Stimulated activated CD8-positive, alpha-beta memory T cell treated with anti-CD3 and anti-CD28 coated beads, Interleukin-4, amount 100 ng/mL, for 24 hours (primary cell): ENCODE measurements around the gene BDH2.
A peak's percentile ranks its signal among the peaks of the same experiment; 100 is the strongest.

Source experiments
- DNase-seq: peaks from one replicate; pipeline ENCODE4 v3.0.0-alpha.2; 2020; ENCODE audit warnings: low read depth

The BDH2 gene

GRCh38 chr4:103079621-103080020, 20.0 kb downstream of the BDH2 start:
- DNase-seq: no peak

- no peak for DNase-seq
These were observed 22.8 kb downstream of the BDH2 start, which contains the start of gene SLC9B2 for GRCh38 chr4:103076747-103077347. Gene SLC9B2 (minus strand): TSS chr4:103076761. CDS start chr4:103067550, 9,211 bp downstream.

DNA sequence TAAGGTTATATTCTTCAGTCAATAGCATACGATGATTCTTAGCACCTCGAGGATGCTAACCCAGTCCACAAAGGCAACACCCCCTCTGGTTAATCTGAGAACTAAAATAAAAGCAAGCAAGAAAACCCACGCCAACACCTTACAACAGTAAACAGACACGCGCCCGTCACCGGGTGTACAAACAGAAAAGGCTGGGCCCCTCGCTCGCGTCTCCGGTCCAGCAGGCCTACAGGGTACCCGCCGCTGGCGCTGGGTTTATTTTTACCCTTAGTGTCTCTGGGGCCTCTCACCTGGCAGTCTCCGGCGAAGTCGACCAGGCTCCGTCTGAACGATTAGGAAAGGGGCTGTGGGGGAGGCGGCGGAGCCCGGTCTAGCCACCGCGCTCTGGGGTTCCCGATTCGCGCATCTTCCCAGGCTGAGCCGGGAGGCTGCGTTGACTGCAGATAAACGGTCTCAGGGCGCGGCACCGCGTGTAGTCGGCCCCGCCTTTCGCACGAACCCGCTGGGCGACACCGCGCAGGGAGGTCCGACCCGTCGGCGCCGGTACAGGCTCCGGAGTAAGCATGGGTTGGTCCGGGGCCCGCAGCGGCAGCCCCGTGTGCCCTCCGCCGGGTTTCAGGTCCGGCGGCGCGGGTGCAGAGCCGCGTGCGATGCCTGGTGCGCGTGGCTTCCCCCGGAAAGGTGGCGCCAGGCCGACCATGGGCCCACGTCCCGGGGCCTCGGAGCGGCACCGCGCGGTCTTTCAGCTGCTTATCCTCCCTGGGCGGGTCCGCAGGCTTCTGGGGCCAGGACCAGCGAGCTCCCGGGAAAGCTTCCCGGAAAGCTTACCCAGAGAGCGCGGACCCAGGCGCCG, 23.5 kb downstream of the BDH2 start:
- DNase-seq: peak; percentile 42

GRCh38 chr4:103075435-103075893, 24.2 kb downstream of the BDH2 start:
- no peak for DNase-seq

GRCh38 chr4:103074744-103075434, 24.7 kb downstream of the BDH2 start:
- no peak for DNase-seq

GRCh38 chr4:103073792-103074438, 25.7 kb downstream of the BDH2 start:
- no peak for DNase-seq

- DNase-seq: no peak
These were observed 31.6 kb downstream of the BDH2 start for GRCh38 chr4:103067841-103068547.

DNA sequence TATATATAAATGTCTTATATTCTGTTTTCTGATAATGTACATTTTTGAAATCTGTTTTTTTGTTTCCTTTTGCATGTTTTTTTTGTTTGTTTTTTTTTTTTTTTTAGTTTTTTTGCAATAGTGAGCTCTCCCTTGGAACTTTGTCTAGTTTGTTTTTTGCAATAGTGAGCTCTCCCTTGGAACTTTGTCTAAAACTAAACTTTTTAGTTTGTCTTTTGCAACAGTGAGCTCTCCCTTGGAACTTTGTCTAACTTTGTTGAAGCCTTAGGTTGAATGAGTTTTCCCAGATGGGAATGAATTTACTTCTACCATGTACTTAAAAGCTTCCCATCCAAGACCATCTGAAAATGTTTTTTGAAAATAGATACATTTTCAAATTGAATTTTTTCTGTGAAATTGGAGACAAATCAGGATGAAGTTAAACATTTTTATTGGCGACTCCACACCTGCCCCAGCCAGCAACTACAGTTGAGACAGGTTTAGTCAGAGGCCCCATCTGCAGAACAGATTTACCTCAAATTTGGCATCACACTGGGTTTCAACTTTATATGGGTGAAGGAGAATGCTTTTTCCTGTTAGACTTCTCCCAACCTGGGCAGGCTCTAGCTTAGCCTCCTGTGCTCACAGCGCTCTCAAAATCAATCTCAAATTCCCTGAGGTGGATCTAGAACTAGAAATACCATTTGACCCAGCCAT, 39.0 kb downstream of the BDH2 start:
- DNase-seq: no peak

GRCh38 chr4:103054030-103054429, 45.6 kb downstream of the BDH2 start:
- no peak for DNase-seq

DNA sequence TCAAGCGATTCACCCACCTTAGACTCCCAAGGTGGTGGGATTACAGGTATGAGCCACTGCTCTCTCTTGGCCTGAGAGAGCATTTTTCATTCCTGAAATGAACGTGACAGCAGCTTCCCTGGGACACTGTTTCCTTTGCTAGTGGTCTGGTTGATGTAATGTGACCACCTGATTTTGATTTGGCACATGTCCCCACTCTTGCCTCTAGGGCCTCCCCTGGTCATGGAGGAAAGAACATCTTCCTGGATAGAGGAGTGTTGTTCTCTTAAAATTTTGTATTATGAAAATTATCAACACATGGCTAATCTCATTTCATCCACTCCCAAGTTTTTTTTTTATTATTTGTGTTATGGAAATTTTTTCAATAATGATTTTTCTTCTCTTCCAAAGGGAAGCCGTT, 46.9 kb downstream of the BDH2 start:
- no peak for DNase-seq

DNA sequence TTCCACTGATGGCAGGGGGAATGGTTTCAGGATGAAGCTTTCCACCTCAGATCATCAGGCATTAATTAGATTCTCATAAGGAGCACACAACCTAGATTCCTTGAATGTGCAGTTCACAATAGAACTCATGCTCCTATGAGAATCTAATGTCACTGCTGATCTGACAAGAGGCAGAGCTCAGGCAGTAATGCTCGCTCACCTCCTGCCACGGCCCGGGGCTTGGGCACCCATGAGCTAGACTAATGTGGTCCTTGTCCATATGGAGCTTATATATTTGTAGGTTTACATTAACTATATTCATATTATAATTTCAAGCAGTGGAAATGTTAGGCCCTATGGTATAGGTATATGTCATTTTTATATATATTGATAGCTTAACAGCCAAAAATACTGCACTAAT, 47.5 kb downstream of the BDH2 start:
- DNase-seq: no peak

GRCh38 chr4:103050736-103051436, 48.7 kb downstream of the BDH2 start:
- DNase-seq: no peak

- DNase-seq: no peak
These were observed 53.0 kb downstream of the BDH2 start for GRCh38 chr4:103046416-103047290.

- DNase-seq: no peak
These were observed 55.5 kb downstream of the BDH2 start for GRCh38 chr4:103044183-103044582.

GRCh38 chr4:103036169-103036568, 63.5 kb downstream of the BDH2 start:
- no peak for DNase-seq

GRCh38 chr4:103032574-103032973, 67.1 kb downstream of the BDH2 start:
- DNase-seq: no peak

GRCh38 chr4:103030791-103031190, 68.8 kb downstream of the BDH2 start:
- no peak for DNase-seq

DNA sequence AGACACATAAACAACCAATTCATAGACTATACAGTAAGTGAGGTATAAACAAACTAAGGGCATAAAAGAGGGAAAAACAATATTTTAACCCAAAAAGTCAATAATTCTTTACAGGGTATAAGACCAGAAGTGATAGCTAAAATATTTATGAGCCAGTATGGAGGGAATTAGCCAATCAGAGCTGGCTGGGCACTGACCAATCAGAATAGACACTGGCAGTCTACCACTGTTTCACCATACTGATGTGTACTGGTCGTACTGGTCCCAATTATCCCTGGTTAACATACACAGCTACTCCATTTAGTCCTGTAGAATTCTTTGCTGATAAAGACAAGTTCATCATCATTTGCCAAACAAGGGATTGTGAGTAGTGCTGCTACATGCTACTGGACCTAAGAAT, 70.3 kb downstream of the BDH2 start:
- no peak for DNase-seq
